GM21619 (cell line): ENCODE results near the gene SPINT2.
A peak's percentile ranks its signal among the peaks of the same experiment; 100 is the strongest.
"Not testable (repeated sequence)": the region's sequence is repeated elsewhere in the genome, so short reads cannot be mapped to it uniquely, and the experiment has no call there.

ENCODE experiments used
- ATAC-seq: cut with Tn5 transposase; IDR thresholded peaks from one replicate; pipeline ENCODE4 v1.9.1; 2021; ENCODE audit not compliant: unreplicated experiment

Gene SPINT2

GRCh38 chr19:38264486-38265212 lies at the start of gene SPINT2:
Gene SPINT2, plus strand, starts transcription at chr19:38264573. Its CDS starts 320 bp downstream, at chr19:38264893.
- ATAC-seq = no peak

- no peak for ATAC-seq
Observed at GRCh38 chr19:38216785-38217641, 47.4 kb upstream of the SPINT2 start.

GRCh38 chr19:38218204-38218603 lies 46.2 kb upstream of the SPINT2 start:
- ATAC-seq = no peak

- ATAC-seq = no peak
Observed at GRCh38 chr19:38219221-38219620, 45.2 kb upstream of the SPINT2 start.

GRCh38 chr19:38221421-38221820 lies 43.0 kb upstream of the SPINT2 start:
- ATAC-seq = no peak

- no peak for ATAC-seq
Observed at GRCh38 chr19:38221919-38222830, 42.2 kb upstream of the SPINT2 start.

GRCh38 chr19:38223119-38223523 lies 41.3 kb upstream of the SPINT2 start:
- ATAC-seq = no peak

GRCh38 chr19:38223617-38224013 lies 40.8 kb upstream of the SPINT2 start:
- ATAC-seq = no peak

- ATAC-seq = peak; percentile 57
Observed at GRCh38 chr19:38224014-38224862, 40.1 kb upstream of the SPINT2 start, which contains the start of gene DPF1. Gene DPF1, minus strand, starts transcription at chr19:38224222. Its CDS starts 80 bp downstream, at chr19:38224142.

- ATAC-seq = not testable (repeated sequence)
Observed at GRCh38 chr19:38224863-38225218, 39.5 kb upstream of the SPINT2 start.

- ATAC-seq = no peak
Observed at GRCh38 chr19:38227287-38228004, 36.9 kb upstream of the SPINT2 start.

- ATAC-seq = no peak
Observed at GRCh38 chr19:38228005-38228377, 36.4 kb upstream of the SPINT2 start.

GRCh38 chr19:38228491-38229439 lies 35.6 kb upstream of the SPINT2 start:
- ATAC-seq = no peak

- ATAC-seq = peak; percentile 80
Observed at GRCh38 chr19:38229585-38230073, 34.7 kb upstream of the SPINT2 start.

- not testable (repeated sequence) for ATAC-seq
Observed at GRCh38 chr19:38230506-38231133, 33.8 kb upstream of the SPINT2 start.

GRCh38 chr19:38231918-38232317 lies 32.5 kb upstream of the SPINT2 start:
- ATAC-seq = no peak

- no peak for ATAC-seq
Observed at GRCh38 chr19:38233740-38234251, 30.6 kb upstream of the SPINT2 start.

GRCh38 chr19:38234615-38235014 lies 29.8 kb upstream of the SPINT2 start:
- no peak for ATAC-seq
